ENCODE measurements around the gene MYF5. TPM values are rescaled to one million over a fixed set of nuclear protein-coding genes. Genes with fewer than 3 reads are reported as not detected.
A peak's percentile ranks its signal among the peaks of the same experiment; 100 is the strongest.
"Not testable (repeated sequence)": the region's sequence is repeated elsewhere in the genome, so short reads cannot be mapped to it uniquely, and the experiment has no call there.

Gene MYF5
- not detected in 2 replicates for total RNA-seq
- not detected in 2 replicates for polyA plus RNA-seq

DNA sequence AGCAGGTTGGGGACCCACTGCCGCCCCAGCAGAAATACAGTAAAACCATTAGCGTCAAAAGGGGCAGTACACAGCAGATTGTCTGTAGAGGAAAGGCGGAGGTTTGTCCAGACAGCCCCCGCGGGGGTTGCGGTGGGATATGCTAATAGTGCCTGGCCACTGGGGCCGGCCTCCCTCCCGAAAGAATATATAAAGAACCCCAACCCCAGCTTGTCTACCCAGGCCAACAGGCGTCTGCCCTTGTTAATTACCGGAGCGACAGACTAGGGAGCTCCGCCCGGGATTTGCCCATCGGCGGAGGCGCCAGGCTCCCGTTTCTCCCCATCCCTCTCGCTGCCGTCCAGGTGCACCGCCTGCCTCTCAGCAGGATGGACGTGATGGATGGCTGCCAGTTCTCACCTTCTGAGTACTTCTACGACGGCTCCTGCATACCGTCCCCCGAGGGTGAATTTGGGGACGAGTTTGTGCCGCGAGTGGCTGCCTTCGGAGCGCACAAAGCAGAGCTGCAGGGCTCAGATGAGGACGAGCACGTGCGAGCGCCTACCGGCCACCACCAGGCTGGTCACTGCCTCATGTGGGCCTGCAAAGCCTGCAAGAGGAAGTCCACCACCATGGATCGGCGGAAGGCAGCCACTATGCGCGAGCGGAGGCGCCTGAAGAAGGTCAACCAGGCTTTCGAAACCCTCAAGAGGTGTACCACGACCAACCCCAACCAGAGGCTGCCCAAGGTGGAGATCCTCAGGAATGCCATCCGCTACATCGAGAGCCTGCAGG lies at the start of gene MYF5:
TSS of gene MYF5 (plus strand) at position 217 of the 774 bp plus-strand sequence. CDS start at position 369, 152 bp downstream.
- TF ChIP-seq, protein P1, sequence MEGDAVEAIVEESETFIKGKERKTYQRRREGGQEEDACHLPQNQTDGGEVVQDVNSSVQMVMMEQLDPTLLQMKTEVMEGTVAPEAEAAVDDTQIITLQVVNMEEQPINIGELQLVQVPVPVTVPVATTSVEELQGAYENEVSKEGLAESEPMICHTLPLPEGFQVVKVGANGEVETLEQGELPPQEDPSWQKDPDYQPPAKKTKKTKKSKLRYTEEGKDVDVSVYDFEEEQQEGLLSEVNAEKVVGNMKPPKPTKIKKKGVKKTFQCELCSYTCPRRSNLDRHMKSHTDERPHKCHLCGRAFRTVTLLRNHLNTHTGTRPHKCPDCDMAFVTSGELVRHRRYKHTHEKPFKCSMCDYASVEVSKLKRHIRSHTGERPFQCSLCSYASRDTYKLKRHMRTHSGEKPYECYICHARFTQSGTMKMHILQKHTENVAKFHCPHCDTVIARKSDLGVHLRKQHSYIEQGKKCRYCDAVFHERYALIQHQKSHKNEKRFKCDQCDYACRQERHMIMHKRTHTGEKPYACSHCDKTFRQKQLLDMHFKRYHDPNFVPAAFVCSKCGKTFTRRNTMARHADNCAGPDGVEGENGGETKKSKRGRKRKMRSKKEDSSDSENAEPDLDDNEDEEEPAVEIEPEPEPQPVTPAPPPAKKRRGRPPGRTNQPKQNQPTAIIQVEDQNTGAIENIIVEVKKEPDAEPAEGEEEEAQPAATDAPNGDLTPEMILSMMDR (IDR thresholded peaks at IDR 0.05; ENCODE audit: poor library complexity) = no peak
- TF ChIP-seq EZH2 (IDR thresholded peaks at IDR 0.05; ENCODE audit: borderline replicate concordance) (no peak), EZH2phosphoT487 (IDR thresholded peaks at IDR 0.05; ENCODE audit: low read depth, severe bottlenecking, unreplicated experiment) (no peak)
- H2AFZ ChIP-seq = no peak within 1 kb of the TSS
- H3K4me2 ChIP-seq = no peak within 1 kb of the TSS
- H3K36me3 ChIP-seq (replicated peaks; ENCODE audit: insufficient read depth, low read depth) = no peaks in the 10 kb centered on the region
- H3K79me2 ChIP-seq = no peaks in the 10 kb centered on the region
- peaks cover 32% of the 10 kb centered on the region for H3K27me3 ChIP-seq
- H3K9me3 ChIP-seq (ENCODE audit: low read depth) = no peaks in the 10 kb centered on the region
- no peak within 1 kb of the TSS for H3K4me3 ChIP-seq
- no peak for DNase-seq (ENCODE audit: low spot score)
- H3K9me2 ChIP-seq (replicated peaks; ENCODE audit: insufficient read depth) = no peaks in the 10 kb centered on the region
- WGBS (ENCODE audit: low lambda C conversion rate, missing lambda C conversion rate) = 91% methylated on average over 45 of the region's 45 CpGs
- no peaks in the 10 kb centered on the region for H3K4me1 ChIP-seq (ENCODE audit: insufficient read depth)
- no peaks in the 10 kb centered on the region for H4K20me1 ChIP-seq (ENCODE audit: insufficient read depth, poor library complexity, severe bottlenecking)
- no peak within 1 kb of the TSS for H3K27ac ChIP-seq

GRCh38 chr12:80670214-80670613 lies 46.5 kb upstream of the MYF5 start:
- Histone ChIP-seq H3K9me2 (replicated peaks; ENCODE audit: insufficient read depth) (no peaks in the 10 kb centered on the region), H3K27me3 (no peaks in the 10 kb centered on the region), H2AFZ (no peak overlapping the region), H3K4me1 (ENCODE audit: insufficient read depth) (no peaks in the 10 kb centered on the region), H3K36me3 (replicated peaks; ENCODE audit: insufficient read depth, low read depth) (no peaks in the 10 kb centered on the region), H4K20me1 (ENCODE audit: insufficient read depth, poor library complexity, severe bottlenecking) (no peaks in the 10 kb centered on the region), H3K27ac (no peak overlapping the region), H3K9me3 (ENCODE audit: low read depth) (no peaks in the 10 kb centered on the region), H3K4me2 (no peak overlapping the region), H3K4me3 (no peak overlapping the region), H3K79me2 (no peaks in the 10 kb centered on the region)
- 89% methylated on average over 5 of the region's 5 CpGs for WGBS (ENCODE audit: low lambda C conversion rate, missing lambda C conversion rate)
- DNase-seq (ENCODE audit: low spot score) = no peak
- TF ChIP-seq EZH2 (IDR thresholded peaks at IDR 0.05; ENCODE audit: borderline replicate concordance) = no peak
- no peak for TF ChIP-seq EZH2phosphoT487 (IDR thresholded peaks at IDR 0.05; ENCODE audit: low read depth, severe bottlenecking, unreplicated experiment)
- TF ChIP-seq, protein P1 (IDR thresholded peaks at IDR 0.05; ENCODE audit: poor library complexity) = no peak

GRCh38 chr12:80676042-80676636 lies 40.6 kb upstream of the MYF5 start:
- not testable (repeated sequence) for H3K4me3 ChIP-seq; H3K79me2 ChIP-seq; H4K20me1 ChIP-seq (ENCODE audit: insufficient read depth, poor library complexity, severe bottlenecking); DNase-seq (ENCODE audit: low spot score); H3K9me3 ChIP-seq (ENCODE audit: low read depth); H3K27ac ChIP-seq; H3K36me3 ChIP-seq (replicated peaks; ENCODE audit: insufficient read depth, low read depth); H3K4me1 ChIP-seq (ENCODE audit: insufficient read depth); H3K27me3 ChIP-seq; H3K9me2 ChIP-seq (replicated peaks; ENCODE audit: insufficient read depth); H2AFZ ChIP-seq; H3K4me2 ChIP-seq
- TF ChIP-seq, protein P1 (IDR thresholded peaks at IDR 0.05; ENCODE audit: poor library complexity) = peak; percentile 5
- WGBS (ENCODE audit: low lambda C conversion rate, missing lambda C conversion rate) = 95% methylated on average over 13 of the region's 13 CpGs
